Lung (tissue), 13 donors: ENCODE measurements around the gene FOXO3. TPM values are rescaled to one million over a fixed set of nuclear protein-coding genes. Genes with fewer than 3 reads are reported as not detected.

Experiments
- ATAC-seq: fragments of 200-7000 bp; cut with Tn5 transposase; one replicate; pipeline ENCODE4 v1.9.1; 2020; ENCODE audit warnings: moderate number of reproducible peaks; ENCODE audit not compliant: insufficient read depth, low FRiP score
- DNase-seq, 3 donors: peaks; one replicate each; pipeline ENCODE4 v3.0.0-alpha.2; 2013 to 2017
- H3K27ac ChIP-seq, 2 donors: one replicate each; pipeline ENCODE4 v1.5.1; 2013; ENCODE audit warnings: mild to moderate bottlenecking in 2 of 2, moderate library complexity in 2 of 2, control low read depth in 1 of 2, inconsistent platforms in 1 of 2, low read depth in 1 of 2, low read length in 1 of 2
- H3K27me3 ChIP-seq, 3 donors: one replicate each; pipeline ENCODE4 v1.5.1; 2013; ENCODE audit warnings: low read length in 2 of 3; ENCODE audit not compliant: control insufficient read depth in 3 of 3, insufficient read depth in 3 of 3
- H3K36me3 ChIP-seq, 4 donors: one replicate each; pipeline ENCODE4 v1.5.1; 2013; ENCODE audit warnings: low read length in 4 of 4, mild to moderate bottlenecking in 1 of 4, moderate library complexity in 1 of 4; ENCODE audit not compliant: control insufficient read depth in 4 of 4, insufficient read depth in 4 of 4
- H3K4me1 ChIP-seq, 5 donors: one replicate each; pipeline ENCODE4 v1.5.1; 2013; ENCODE audit warnings: low read length in 5 of 5, mild to moderate bottlenecking in 2 of 5, moderate library complexity in 1 of 5; ENCODE audit not compliant: control insufficient read depth in 5 of 5, insufficient read depth in 5 of 5
- H3K4me3 ChIP-seq: one replicate; pipeline ENCODE4 v1.5.1; 2013; ENCODE audit warnings: mild to moderate bottlenecking, control low read depth, moderate library complexity
- H3K9ac ChIP-seq, 2 donors: one replicate each; pipeline ENCODE4 v1.5.1; 2013; ENCODE audit warnings: low read length in 2 of 2, control low read depth in 1 of 2; ENCODE audit not compliant: insufficient read depth in 1 of 2
- H3K9me3 ChIP-seq, 4 donors: one replicate each; pipeline ENCODE4 v1.5.1; 2013; ENCODE audit warnings: low read length in 3 of 4, mild to moderate bottlenecking in 1 of 4, moderate library complexity in 1 of 4; ENCODE audit not compliant: control insufficient read depth in 4 of 4, insufficient read depth in 3 of 4
- WGBS, 2 donors: extraction: QIAGEN DNeasy Blood & Tissue Kit; methylation state at CpG; one replicate each; pipeline ENCODE4 v1.1.7; 2013; 5-methylcytosine and 5-hydroxymethylcytosine counted together
- polyA plus RNA-seq, 2 donors: library from polyadenylated mRNA; stranded (reverse); fragments of 200-250 nt; gene quantifications; one replicate each; pipeline ENCODE4 v1.2.1, GENCODE V29; 2013
- small RNA-seq: library from RNA; depleted of rRNA; stranded (forward); fragments of <200 nt; gene quantifications from one replicate; pipeline ENCODE3, GENCODE V24; 2014; ENCODE audit warnings: low replicate concordance
- total RNA-seq, 2 donors: library from RNA; depleted of rRNA in 1 of 2; stranded (reverse); fragments of >200 nt in 1 of 2; gene quantifications; one replicate each; pipeline ENCODE4 v1.2.1, GENCODE V29; 2014 to 2021
- TF ChIP-seq, protein P1 (sequence below): IDR thresholded peaks from 2 replicates; pipeline ENCODE4 v1.5.1; 2012; ENCODE audit warnings: mild to moderate bottlenecking; ENCODE audit errors: control extremely low read depth, extremely low read depth
- donor health status: control.
- donor health status: control.
- donor health status: Bipolar disorder and iron deficiency.
- donor health status: healthy.
- donor health status: DM: yes; HTN: yes; CAD: no.

The FOXO3 gene
- total and polyA plus RNA-seq, 4 donors, result 12.1 to 101 (median 40.0) TPM

DNA sequence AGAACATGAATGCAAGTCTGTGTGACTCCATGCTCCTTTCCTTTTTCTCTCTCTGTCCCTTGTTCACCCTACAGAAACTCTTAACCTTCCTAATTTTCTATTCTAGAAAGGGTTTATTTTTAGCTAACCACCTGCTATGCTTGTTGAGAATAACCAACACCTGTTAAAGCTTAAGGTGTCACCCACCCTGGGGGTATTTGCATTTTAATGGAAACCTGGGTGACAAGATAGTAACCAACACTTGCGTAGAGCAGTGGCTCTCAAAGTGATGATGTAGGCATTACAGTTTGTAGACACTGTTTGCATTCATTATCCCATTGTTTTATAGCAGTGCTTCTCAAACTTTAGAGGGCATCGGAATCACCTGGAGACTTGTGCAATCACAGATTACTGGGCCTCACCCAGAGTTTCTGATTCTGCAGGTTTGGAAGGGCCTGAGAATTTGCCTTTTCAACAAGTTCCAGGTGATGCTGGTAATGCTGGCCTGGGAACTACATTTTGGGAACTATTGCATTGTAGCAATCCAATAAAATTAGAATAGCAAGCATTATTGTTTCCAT is 173.1 kb downstream of the FOXO3 start:
- Histone ChIP-seq H3K27ac (no peak overlapping the region), H3K4me3 (no peak overlapping the region), H3K9ac (no peak overlapping the region), H3K4me1 (peaks cover 0 to 19% (median 3%) of the 10 kb centered on the region in 5 donors), H3K36me3 (no peaks in the 10 kb centered on the region), H3K9me3 (no peaks in the 10 kb centered on the region), H3K27me3 (no peaks in the 10 kb centered on the region)
- ATAC-seq, result no peak
- 95 to 99% methylated on average over 2 of the region's 2 CpGs for WGBS, 2 donors
- DNase-seq, result no peak
- TF ChIP-seq, protein P1, sequence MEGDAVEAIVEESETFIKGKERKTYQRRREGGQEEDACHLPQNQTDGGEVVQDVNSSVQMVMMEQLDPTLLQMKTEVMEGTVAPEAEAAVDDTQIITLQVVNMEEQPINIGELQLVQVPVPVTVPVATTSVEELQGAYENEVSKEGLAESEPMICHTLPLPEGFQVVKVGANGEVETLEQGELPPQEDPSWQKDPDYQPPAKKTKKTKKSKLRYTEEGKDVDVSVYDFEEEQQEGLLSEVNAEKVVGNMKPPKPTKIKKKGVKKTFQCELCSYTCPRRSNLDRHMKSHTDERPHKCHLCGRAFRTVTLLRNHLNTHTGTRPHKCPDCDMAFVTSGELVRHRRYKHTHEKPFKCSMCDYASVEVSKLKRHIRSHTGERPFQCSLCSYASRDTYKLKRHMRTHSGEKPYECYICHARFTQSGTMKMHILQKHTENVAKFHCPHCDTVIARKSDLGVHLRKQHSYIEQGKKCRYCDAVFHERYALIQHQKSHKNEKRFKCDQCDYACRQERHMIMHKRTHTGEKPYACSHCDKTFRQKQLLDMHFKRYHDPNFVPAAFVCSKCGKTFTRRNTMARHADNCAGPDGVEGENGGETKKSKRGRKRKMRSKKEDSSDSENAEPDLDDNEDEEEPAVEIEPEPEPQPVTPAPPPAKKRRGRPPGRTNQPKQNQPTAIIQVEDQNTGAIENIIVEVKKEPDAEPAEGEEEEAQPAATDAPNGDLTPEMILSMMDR, result no peak

Small RNAs within 50 kb of the gene (small RNA-seq; reads per million reads assigned to genes)
- not detected for gene AL391646.1
- gene SUMO2P8, result not detected
